Left renal cortex interstitium (tissue), 4 donors: Measurements from ENCODE around the gene DTX3. TPM values are rescaled to one million over a fixed set of nuclear protein-coding genes. Genes with fewer than 3 reads are reported as not detected.

Experiments
- DNase-seq, 4 donors: peaks; one replicate each; pipeline ENCODE4 v3.0.0-alpha.2; 2013; ENCODE audit warnings: low read depth in 4 of 4, low spot score in 2 of 4, missing footprints in 1 of 4
- polyA plus RNA-seq, 4 donors: library from polyadenylated mRNA; unstranded; fragments of 120-200 nt; gene quantifications; one replicate each; pipeline ENCODE4 v1.2.1, GENCODE V29; 2013; ENCODE audit not compliant: insufficient read length in 4 of 4

DTX3 gene
- polyA plus RNA-seq, 4 donors: 47.7 to 75.1 (median 61.0) TPM

DNA sequence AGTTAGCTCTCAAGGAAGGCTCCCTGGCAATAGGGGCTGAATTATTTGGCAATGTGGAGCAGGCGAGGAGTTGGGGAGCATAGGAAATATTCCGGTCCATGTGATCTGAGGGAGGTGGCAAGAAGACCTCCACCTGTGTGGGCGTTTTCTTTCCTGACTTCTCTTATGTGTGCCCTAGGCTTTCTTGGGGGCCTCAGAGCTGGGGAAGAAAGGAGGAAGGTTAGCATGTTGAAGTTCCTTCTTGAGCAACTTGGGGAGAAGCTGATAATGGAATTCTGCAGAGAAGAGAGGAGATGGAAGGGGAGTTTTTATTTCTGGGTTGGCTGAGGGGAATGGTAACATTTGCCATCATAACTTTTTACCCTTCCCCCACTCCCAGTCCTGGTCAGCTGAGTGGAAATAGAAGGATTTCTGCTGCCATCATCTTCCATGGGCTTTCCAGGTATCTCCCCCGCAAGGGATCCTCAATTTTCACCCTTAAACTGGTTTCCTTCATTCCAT lies 1.2 kb downstream of the DTX3 start:
- DNase-seq: no peak

DNA sequence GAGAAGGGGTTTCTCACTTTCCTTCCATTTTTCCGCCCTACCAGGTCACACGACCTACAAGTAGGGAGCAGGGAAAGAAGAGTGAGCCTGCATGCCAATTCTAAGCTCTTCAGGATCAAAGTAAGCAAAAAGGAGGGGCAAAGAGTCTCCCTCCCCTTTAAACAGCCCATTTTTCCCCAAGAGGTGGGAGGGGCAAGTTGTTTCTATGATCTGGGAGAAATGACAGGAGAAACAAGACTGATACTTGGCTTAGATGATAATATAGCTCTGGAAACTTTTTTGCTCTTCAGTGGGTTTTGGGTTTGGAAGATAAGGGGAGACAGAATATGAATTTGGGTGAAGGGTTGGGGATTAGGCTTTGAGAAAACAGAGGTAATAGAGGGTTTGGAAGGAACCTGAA lies 1.8 kb downstream of the DTX3 start:
- no peak for DNase-seq

DNA sequence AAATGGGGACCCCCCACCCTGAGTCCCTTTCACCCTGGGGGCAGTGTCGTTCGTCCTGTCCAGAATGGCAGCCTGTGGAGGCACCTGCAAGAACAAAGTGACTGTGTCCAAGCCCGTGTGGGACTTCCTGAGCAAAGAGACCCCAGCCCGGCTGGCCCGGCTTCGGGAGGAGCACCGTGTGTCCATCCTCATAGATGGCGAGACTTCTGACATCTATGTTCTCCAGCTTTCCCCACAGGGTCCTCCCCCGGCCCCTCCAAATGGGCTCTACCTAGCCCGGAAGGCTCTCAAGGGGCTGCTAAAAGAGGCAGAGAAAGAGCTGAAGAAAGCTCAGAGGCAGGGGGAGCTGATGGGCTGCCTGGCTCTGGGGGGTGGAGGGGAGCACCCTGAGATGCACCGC lies 2.2 kb downstream of the DTX3 start:
- no peak for DNase-seq

DNA sequence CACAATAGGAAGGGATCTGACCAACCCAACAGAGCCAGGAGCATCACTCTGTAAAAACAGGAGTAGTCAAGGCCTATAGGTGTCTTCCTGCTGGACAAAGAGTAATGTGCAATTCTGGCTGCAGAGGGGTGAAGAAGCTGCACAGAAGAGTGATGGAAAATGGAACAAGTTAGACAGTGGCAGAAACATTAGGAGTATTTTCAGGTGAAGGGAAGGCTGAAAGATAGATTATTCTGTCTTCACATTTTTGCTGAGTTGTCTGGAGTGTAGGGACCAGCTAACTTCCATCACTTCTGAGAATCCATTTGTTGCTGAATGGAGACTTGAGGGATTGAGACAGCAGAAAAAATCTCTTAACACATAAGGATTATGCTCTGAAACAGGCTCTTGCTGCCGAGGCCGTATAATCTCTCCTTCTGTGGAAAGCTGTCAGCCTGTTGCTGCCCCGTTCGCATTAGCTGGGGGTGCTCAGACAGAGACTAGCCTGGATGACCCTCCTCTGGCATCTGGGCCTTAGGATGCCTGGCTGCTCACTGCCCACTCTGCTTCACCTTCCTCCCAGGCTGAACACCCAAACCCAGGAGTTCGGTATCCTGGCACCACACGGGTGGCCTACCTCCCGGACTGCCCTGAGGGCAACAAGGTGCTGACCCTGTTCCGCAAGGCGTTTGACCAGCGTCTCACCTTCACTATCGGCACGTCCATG lies 3.5 kb downstream of the DTX3 start:
- no peak for DNase-seq

DNA sequence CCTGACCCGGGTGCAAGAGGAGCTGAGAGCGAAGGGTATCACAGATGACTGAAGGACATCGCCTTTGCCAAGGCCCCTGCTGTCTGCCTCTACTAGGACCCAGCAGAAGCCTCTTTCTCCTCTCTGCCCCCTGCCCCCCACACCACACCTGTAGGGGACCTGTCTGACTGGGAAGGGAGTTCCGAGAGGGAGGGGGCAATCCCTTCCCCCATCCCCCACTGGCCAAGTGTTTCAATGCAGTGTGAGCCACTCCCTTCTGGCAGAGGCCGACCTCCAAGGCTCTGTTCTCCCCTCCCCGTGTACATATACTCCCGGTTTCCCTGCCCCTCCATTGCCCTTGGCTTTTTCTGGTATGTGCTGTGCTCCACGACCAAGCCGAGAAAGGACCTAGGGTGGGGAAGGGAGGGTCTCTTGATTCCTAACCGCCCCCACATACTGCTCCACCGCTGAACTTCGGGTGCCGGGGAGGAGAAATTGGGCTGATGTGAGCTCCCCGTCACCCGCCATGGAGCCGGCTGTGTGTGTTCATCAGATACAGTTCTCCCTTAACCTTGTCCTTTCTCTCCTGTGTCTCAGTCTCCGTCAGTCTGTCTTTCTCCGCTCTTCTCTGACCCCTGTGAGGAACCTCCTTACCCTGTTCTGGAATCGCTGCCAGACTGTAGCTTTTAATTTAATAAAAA lies 4.6 kb downstream of the DTX3 start:
- no peak for DNase-seq

DNA sequence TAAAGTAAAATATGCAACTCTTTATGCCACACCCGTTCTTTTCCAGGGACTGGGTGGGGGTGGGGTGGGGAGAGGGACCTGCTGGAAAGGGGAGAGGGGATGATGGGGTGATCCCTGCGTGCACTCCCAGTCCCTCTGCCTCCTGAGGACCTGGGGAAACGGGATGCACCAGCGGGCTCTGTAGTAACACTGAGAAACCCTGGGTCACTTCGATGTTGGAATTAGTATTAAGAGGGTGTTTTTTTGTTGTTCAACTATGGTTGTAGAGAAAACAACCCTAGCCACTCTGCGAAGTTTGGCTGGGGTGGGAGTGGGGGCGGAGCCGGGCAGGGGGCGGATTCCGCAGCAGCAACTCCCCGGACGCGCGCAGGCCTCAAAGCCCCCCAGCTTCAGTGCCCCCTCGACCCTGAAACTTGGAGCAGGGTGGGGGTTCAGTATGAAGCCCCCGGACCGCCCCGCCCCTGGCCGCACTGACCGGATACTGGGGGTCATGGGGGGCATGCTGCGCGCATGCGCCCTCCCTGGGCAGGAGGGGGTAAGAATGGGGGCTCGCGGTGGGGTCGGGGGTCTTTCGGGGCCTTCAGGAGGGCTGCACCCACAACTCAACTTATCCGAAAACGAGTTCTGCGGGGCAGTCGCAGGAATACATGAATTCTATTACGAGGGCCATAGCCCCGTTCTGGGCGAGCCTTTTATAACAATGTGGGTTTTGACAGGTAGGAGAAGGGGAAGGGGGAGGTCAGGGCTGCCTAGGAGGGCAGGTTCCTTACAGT lies 5.3 kb downstream of the DTX3 start:
- no peak for DNase-seq

DNA sequence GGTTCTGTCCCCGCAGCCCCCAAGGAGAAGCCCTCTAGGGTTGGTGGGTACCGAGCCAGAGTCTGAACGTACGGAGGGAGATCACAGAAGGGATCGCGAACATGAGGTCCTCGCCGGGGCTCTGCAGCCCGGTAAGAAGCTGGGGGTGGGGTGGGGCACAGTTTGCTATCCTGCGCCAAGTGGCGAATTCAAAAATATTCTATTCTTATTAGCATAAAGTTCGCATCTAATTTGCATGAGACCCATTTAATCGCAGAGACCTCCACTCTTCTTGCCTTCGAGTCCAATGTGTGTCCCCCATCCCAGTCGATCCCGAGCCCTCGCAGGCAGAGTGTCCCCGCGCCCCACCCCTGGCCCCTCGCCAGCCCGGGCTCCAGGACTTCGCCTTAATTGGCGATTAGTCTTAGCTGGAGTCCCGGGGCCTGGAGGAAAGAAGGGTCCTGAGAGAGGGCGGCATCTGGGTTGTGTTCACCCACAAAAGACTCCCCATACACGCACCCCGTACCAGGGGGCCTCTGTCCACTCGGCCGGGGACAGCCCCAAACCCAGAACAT lies 6.0 kb downstream of the DTX3 start:
- DNase-seq: no peak

DNA sequence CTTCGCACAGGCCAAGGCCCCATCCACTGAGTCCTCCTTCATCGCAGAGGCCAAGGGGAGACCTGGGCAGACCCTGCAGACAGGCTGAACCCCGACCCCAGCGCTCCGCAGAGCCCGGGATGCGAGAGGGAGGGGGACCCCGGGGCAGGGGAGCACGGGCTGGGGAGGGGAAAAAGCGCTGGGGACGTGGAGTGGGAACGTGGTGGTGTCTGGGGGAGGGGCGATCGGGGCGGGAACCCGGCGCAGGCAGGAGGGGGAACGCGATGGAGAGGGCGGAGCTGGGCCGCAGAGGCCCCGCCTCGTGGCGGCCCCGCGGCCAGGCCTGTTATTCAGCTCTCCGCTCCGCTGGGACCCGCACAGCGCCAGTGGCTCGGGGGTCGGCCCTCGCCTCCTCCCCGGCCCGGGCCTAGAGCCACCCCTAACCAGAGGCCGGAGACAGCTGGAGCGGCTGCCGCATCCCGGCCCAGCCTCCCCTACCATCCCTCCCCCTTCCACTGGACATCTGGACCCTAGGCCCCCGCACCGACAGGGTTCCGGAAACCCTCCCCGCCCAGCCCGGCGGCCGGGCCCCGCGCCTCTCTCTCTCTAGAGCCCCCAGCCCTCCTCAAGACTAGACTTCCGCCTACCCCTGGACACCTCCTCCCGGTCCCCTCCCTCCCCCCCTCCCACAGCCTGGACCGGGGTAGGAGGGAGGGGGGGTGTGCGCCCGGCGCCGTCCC lies 6.6 kb downstream of the DTX3 start, which contains the start of gene ARHGEF25:
Gene ARHGEF25 (plus strand): TSS at position 328 of the 719 bp plus-strand sequence. CDS start 460 bp downstream, outside the sequence.
- peak in 2 of 4 donors; percentile 66 to 71 for DNase-seq

DNA sequence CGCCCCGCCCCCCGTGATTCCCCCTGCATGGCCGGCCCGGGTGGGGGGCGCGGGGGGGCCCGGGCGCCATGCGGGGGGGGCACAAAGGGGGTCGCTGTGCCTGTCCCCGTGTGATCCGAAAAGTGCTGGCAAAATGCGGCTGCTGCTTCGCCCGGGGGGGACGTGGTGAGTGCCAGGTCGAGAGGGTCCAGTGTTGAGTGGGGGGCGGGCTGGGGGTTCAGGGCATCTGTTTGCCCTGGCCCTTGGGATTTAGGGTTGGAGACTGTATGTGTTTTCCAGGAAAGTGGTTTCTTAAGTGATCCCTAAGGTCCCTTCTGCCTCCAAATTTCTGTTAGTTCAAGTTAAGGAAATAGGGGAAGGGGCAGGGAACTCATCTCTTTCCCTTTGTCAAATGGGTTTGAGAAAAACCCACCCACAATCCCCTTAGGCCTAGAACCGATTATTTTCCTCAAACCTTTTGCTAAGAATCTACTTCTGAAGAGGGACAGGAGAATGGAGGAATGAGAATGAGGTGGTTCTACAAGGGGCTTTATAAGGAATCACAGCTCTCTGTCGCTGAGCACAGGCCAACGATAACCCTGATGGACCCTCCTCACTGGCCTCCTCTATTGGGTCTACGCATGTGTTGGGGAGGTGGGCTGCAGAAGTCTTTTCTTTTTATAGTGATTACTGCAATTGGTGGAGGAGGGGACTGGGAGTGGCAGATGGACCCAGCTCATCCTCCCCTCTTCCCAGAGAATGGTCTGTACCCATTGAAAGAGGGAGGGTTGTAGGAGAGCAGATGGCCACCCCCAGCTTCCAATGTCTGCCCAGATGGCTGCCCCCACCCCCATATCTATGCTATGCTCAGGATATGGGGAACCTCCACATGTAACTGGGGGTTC lies 7.4 kb downstream of the DTX3 start:
- no peak for DNase-seq

DNA sequence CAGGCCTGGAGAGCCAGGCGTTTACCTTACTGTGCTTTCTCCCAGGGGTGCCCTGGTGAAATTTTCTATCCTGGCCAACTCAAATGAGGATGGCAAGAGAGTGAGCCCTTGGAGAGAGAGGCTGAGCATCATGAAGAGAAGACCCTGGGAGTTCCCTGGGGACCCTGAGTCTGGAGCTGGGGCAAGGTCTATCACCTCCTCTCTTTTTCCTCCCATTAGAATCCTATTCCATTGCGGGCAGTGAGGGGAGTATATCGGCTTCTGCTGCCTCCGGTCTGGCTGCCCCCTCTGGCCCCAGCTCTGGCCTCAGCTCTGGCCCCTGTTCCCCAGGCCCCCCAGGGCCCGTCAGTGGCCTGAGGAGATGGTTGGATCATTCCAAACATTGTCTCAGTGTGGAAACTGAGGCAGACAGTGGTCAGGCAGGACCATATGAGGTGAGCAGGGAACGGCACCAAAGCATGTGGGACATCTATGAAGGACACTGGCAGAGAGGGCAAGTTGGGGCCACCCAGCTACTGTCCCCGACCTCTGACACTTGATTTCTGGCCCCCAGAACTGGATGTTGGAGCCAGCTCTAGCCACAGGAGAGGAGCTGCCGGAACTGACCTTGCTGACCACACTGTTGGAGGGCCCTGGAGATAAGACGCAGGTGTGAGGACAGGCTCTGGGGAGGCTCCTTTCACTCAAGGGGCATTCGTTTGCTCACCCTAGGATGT lies 8.2 kb downstream of the DTX3 start:
- no peak for DNase-seq

DNA sequence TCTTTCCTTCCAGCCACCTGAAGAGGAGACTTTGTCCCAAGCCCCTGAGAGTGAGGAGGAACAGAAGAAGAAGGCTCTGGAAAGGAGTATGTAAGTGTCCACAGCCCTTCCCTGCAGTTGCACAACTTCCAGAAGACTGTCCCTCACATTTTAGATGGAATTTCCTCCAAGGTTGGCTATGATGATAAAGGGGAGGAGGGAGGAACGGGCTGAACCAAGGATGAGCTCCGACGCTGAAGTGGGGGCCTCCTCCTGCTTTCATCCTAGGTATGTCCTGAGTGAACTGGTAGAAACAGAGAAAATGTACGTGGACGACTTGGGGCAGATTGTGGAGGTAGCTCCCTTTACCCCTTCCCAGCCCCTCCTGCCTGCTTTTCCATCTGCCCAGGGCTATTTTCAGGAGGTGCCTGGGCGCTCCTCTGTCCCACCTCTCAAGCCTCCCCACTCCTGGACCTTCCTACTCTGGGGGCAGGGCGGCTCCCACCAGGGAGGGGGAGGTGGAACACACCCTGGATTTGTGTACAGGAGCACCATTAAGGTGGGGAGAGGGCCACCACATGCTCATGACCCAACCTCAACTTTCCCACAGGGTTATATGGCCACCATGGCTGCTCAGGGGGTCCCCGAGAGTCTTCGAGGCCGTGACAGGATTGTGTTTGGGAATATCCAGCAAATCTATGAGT lies 8.9 kb downstream of the DTX3 start:
- no peak for DNase-seq

DNA sequence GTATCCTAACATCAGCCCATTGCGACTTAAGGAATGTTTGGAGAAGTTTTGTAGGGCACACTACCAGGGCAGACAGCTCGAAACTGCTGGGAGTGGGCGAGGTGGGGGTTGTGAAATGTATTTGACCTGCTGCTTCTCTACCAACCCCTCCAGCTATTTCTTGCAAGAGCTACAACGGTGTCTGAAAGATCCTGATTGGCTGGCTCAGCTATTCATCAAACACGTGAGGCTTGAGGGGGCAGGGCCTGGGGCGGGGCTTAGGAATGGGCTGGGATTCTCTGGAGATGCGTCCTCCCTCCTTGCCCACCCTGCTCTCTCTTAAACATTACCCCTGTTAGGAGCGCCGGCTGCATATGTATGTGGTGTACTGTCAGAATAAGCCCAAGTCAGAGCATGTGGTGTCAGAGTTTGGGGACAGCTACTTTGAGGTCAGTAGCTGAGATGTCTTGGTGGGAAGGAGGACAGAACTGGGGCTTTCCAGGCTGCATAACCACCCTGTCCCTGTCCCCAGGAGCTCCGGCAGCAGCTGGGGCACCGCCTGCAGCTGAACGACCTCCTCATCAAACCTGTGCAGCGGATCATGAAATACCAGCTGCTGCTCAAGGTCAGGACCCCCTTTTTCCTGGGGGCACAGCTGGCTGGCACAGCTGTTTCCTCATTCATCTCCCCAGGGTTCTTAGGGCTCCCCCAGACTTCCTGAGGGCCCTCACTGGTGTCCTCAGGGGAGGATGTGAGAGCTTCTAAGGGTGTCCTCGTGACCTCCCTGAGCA lies 9.7 kb downstream of the DTX3 start:
- DNase-seq: no peak

DNA sequence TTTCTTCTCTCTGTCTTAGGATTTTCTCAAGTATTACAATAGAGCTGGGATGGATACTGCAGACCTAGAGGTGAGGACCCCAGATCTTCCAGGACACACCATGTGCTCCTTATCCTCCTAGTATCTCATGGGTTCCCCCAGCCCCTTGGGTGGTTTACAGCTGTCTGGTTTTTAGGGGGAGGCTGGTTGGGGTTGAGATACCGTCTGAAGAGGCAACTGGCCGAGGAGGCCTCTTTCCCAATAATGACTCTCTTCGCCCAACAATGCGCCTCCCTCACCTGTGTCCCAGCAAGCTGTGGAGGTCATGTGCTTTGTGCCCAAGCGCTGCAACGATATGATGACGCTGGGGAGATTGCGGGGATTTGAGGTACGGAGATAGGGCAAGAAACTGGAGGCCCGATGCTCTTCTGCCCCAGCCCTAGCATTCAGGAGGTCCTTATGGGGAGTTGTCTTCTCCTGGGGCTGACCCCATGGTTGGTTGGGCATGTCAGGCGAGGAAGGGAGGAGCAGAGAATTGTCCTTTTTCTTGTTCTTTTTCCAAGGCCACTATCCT lies 10.4 kb downstream of the DTX3 start:
- no peak for DNase-seq

DNA sequence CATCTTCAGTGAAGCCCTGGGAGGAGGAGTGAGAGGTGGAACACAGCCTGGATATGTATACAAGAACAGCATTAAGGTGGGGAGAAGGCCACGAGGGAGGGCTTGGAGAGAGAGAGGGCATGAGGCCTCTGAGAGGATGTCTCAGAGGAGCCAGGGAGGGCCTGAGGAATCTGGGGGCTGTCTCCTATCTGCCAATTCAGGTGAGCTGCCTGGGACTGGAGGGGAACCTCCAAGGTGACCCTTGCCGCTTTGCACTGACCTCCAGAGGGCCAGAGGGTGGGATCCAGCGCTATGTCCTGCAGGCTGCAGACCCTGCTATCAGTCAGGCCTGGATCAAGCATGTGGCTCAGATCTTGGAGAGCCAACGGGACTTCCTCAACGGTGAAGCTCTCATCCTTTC lies 11.0 kb downstream of the DTX3 start:
- no peak for DNase-seq

DNA sequence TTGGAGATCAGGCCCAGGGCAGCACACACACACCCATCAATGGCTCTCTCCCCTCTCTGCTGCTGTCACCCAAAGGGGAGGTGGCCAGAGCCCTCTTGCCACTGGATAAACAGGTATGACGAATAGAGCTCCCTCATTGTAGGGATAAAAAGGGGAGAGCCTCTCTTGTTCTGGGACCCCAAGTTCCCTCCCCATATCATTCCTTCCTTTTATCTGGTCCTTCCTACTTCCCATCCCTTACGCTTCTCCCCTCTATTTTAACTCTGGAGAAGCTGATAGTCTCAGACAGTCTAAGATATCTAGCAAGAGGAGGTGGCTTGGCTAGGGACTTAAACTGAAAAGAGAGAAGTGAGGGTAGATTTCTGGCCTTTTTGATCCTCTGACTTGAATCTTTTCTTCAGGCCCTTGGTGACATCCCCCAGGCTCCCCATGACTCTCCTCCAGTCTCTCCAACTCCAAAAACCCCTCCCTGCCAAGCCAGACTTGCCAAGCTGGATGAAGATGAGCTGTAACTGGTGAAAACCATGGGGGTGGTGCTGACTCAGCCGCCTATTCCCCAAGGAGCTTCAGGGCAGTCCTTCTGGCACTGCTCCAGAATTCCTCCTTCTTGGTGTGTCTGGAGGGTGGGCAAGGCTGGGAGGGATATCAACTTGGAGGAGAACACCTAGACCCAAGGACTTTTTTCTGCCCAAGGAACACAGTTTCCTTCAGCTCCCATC lies 11.9 kb downstream of the DTX3 start:
- DNase-seq: no peak

DNA sequence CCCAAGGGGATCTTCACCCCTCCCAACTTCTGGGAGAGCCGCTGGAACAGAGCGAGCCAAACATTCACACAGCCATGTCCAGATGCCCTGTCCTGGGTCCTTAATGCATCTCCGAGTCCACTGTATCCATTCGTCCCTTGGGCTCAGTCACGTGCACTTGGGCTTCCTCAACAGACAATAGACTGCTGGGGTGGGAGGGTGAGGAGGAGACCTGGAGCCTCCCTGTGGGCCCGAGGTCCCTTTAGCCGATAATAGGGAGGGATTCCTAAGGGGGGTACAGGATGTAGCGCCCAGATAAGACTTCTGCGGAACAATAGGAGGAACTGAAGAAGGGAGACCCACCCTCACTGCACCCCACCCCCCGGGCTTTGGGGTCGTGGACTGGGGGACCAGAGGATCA lies 13.3 kb downstream of the DTX3 start:
- DNase-seq: no peak
